ENCODE results near the gene TFR2.

TFR2 gene

DNA sequence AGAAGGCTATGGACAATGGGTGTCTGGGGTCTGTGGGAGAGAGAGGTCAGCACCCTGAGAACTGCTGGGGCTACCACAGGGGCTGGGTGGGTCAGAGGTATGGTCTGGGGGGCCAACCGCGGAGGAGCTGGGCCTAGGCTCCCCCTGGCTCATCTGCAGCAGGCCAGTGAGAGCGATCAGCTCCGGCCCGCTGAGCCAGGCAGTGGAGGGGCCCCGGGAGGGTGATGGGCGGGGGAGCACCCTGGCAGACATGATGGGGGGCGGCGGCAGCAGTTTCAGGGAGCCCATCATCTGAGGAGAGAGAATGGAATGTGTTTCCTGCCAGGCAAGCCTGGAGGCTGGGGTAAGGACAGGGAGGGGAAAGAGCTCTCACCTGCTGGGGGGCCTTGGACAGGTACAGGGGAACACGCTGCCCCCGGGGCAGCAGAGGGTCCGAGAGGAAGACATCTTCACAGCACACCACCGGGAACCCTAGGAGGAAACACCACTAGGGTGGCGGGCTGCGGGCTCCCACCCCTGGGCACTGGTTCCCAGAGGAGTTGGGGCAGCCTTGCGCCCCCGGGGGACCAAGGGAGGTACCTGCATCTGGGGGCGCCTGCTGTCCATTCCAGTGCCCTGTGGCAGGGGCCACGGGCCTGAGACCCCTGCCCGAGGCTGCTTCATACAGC is 68.9 kb downstream of the TFR2 start:
- no peak for DNase-seq (ENCODE audit: low spot score)

DNA sequence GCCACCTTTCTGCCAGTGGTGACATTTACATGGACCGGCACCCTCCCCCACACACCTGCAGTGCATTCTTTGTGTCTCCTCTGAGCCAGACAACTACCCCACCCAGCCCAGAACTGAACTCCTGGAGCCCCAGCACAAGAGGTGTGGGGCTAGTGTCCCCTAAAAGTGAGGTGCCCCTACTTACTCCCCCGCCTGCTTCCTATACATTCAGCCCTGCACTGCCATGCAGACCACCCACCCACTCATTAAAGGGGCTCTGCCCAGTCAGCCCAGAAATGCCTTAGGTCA is 69.6 kb downstream of the TFR2 start:
- no peak for DNase-seq (ENCODE audit: low spot score)

DNA sequence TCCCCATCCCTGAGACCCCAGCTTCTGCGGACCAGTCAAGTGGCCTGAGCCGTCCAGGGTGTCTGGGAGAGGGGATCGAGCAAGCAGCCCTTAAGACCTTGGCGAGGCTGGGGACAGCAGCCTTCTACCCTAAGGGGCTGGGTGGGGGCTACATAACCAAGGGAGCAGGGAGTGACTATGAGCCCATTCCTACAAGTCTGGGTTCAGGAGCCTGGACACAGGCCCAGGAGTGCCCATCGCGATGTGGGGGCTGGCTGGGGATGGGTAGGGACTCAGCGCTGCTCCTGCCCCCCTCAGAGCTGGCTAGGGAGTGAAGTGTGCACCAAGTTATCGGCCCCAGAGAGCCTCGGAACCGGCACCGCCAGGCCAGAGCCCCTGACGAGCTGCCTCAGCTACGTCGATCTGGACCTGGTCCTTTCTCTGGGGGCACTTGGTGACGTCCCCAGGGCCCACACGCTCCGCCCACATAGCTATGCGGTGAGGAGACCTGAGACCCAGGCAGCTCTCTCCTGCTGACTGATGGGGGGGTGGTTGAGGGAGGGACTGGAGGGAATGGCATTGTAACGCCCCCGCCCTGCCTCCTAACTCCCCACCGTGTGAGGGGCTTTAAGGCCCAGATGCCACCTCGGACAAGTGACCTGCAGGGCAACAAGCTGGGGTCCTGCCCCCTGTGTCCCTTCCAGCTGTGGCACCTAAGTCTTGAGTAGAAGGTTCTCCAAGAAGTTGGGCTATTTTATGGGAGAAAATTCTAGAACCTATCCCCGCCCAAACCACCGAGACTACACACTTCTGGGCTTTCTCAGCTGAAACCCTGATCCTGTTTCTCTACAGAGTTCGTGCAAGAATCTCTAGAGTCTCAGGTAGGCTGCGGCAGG is 70.2 kb downstream of the TFR2 start:
- peak; percentile 44 for DNase-seq (ENCODE audit: low spot score)

Data from iPS-NIHi11 (cell line).